Suprapubic skin (tissue), 4 donors: ENCODE data around the gene BMF. TPM values are rescaled to one million over a fixed set of nuclear protein-coding genes. Genes with fewer than 3 reads are reported as not detected.
"Not testable (repeated sequence)": the region's sequence is repeated elsewhere in the genome, so short reads cannot be mapped to it uniquely, and the experiment has no call there.

Experiments
- DNase-seq, 2 donors: peaks; one replicate each; pipeline ENCODE4 v3.0.0-alpha.2; 2019; ENCODE audit warnings: low spot score in 2 of 2
- H3K27ac ChIP-seq: fragments of 200-600 bp; sonication (generic); one replicate; pipeline ENCODE4 v1.5.1; 2019
- H3K27me3 ChIP-seq: fragments of 200-600 bp; sonication (generic); one replicate; pipeline ENCODE4 v1.5.1; 2019
- H3K36me3 ChIP-seq: fragments of 200-600 bp; sonication (generic); one replicate; pipeline ENCODE4 v1.5.1; 2019
- H3K4me1 ChIP-seq: fragments of 200-600 bp; sonication (generic); one replicate; pipeline ENCODE4 v1.5.1; 2019
- H3K4me3 ChIP-seq: fragments of 200-600 bp; sonication (generic); one replicate; pipeline ENCODE4 v1.5.1; 2019; ENCODE audit warnings: mild to moderate bottlenecking
- H3K9me3 ChIP-seq: fragments of 200-600 bp; sonication (generic); one replicate; pipeline ENCODE4 v1.5.1; 2019
- CTCF ChIP-seq, 2 donors: fragments of 200-600 bp in 1 of 2; fragments of 450-650 bp in 1 of 2; sonication (generic) in 1 of 2; IDR thresholded peaks; one replicate each; pipeline ENCODE4 v1.5.1; 2016 to 2019; ENCODE audit warnings: antibody characterized with exemption in 2 of 2, mild to moderate bottlenecking in 1 of 2, moderate library complexity in 1 of 2
- EP300 ChIP-seq: sonication (generic); formaldehyde crosslinking; IDR thresholded peaks from one replicate; pipeline ENCODE4 v1.6.1; 2017; ENCODE audit warnings: antibody characterized with exemption
- POLR2A ChIP-seq, 2 donors: fragments of 450-650 bp; IDR thresholded peaks; one replicate each; pipeline ENCODE4 v1.6.1; 2017; ENCODE audit warnings: antibody characterized with exemption in 2 of 2, mild to moderate bottlenecking in 2 of 2, moderate library complexity in 2 of 2
- POLR2AphosphoS5 ChIP-seq, 3 donors: sonication (generic); formaldehyde crosslinking; IDR thresholded peaks; one replicate each; pipeline ENCODE4 v1.6.1; 2017; ENCODE audit warnings: antibody characterized with exemption in 3 of 3
- WGBS: methylation state at CpG from one replicate; pipeline ENCODE4 v1.1.5; 2018; 5-methylcytosine and 5-hydroxymethylcytosine counted together
- total RNA-seq, 4 donors: library from RNA; depleted of rRNA; stranded (reverse); fragments of >200 nt; gene quantifications; one replicate each; pipeline ENCODE4 v1.1.0, GENCODE V29; 2016

BMF gene
- total RNA-seq, 4 donors from 2014 or later: 2.6 to 11.1 (median 9.8) TPM

GRCh38 chr15:40130799-40131502, 22.3 kb upstream of the BMF start:
- Histone ChIP-seq H3K4me3 (no peak overlapping the region), H3K36me3 (no peaks in the 10 kb centered on the region), H3K27me3 (peaks cover 3% of the 10 kb centered on the region), H3K9me3 (no peaks in the 10 kb centered on the region), H3K27ac (no peak overlapping the region), H3K4me1 (no peaks in the 10 kb centered on the region)
- TF ChIP-seq CTCF (IDR thresholded peaks at IDR 0.05) (no peak), POLR2AphosphoS5 (IDR thresholded peaks at IDR 0.05) (no peak), POLR2A (IDR thresholded peaks at IDR 0.05) (no peak), EP300 (no peak)
- peak in 1 of 2 donors; percentile 20 for DNase-seq
- 86% methylated on average over 19 of the region's 19 CpGs for WGBS

GRCh38 chr15:40130118-40130517, 21.4 kb upstream of the BMF start:
- H3K4me1 ChIP-seq: peaks cover 2% of the 10 kb centered on the region
- no peak overlapping the region for H3K27ac ChIP-seq
- H3K4me3 ChIP-seq: no peak overlapping the region
- H3K9me3 ChIP-seq: no peaks in the 10 kb centered on the region
- peaks cover 3% of the 10 kb centered on the region for H3K27me3 ChIP-seq
- no peaks in the 10 kb centered on the region for H3K36me3 ChIP-seq
- 81% methylated on average over 5 of the region's 5 CpGs for WGBS
- no peak for TF ChIP-seq POLR2AphosphoS5 (IDR thresholded peaks at IDR 0.05)
- TF ChIP-seq CTCF (IDR thresholded peaks at IDR 0.05): no peak
- TF ChIP-seq POLR2A (IDR thresholded peaks at IDR 0.05): no peak
- no peak for TF ChIP-seq EP300
- DNase-seq: no peak

GRCh38 chr15:40128766-40129660, 20.3 kb upstream of the BMF start:
- 80% methylated on average over 27 of the region's 27 CpGs for WGBS
- Histone ChIP-seq H3K36me3 (no peaks in the 10 kb centered on the region), H3K4me3 (no peak overlapping the region), H3K4me1 (peaks cover 10% of the 10 kb centered on the region), H3K9me3 (no peaks in the 10 kb centered on the region), H3K27me3 (peaks cover 3% of the 10 kb centered on the region), H3K27ac (no peak overlapping the region)
- DNase-seq: peak in 1 of 2 donors; percentile 15
- no peak for TF ChIP-seq EP300
- TF ChIP-seq POLR2AphosphoS5 (IDR thresholded peaks at IDR 0.05): no peak
- TF ChIP-seq POLR2A (IDR thresholded peaks at IDR 0.05): no peak
- TF ChIP-seq CTCF (IDR thresholded peaks at IDR 0.05): no peak

GRCh38 chr15:40125950-40126349, 17.3 kb upstream of the BMF start:
- TF ChIP-seq POLR2AphosphoS5 (IDR thresholded peaks at IDR 0.05) (no peak), POLR2A (IDR thresholded peaks at IDR 0.05) (no peak), EP300 (no peak), CTCF (IDR thresholded peaks at IDR 0.05) (no peak)
- Histone ChIP-seq H3K9me3 (no peaks in the 10 kb centered on the region), H3K27me3 (peaks cover 3% of the 10 kb centered on the region), H3K36me3 (no peaks in the 10 kb centered on the region), H3K4me3 (no peak overlapping the region), H3K4me1 (peaks cover 10% of the 10 kb centered on the region), H3K27ac (no peak overlapping the region)
- WGBS: 92% methylated on average over 7 of the region's 7 CpGs
- no peak for DNase-seq

- not testable (repeated sequence) for H3K27me3 ChIP-seq, H3K4me3 ChIP-seq, H3K36me3 ChIP-seq, H3K27ac ChIP-seq, H3K9me3 ChIP-seq, H3K4me1 ChIP-seq
- 45% methylated on average over 5 of the region's 5 CpGs for WGBS
- peak in 1 of 2 donors; percentile 37 for DNase-seq
Measured at GRCh38 chr15:40124807-40125285, 16.2 kb upstream of the BMF start.

GRCh38 chr15:40124333-40124732, 15.7 kb upstream of the BMF start:
- not testable (repeated sequence) for H3K36me3 ChIP-seq, H3K4me1 ChIP-seq, H3K27me3 ChIP-seq, H3K27ac ChIP-seq, H3K4me3 ChIP-seq, H3K9me3 ChIP-seq
- peak in 1 of 2 donors; percentile 31 for DNase-seq
- WGBS: 48% methylated on average over 2 of the region's 3 CpGs

DNA sequence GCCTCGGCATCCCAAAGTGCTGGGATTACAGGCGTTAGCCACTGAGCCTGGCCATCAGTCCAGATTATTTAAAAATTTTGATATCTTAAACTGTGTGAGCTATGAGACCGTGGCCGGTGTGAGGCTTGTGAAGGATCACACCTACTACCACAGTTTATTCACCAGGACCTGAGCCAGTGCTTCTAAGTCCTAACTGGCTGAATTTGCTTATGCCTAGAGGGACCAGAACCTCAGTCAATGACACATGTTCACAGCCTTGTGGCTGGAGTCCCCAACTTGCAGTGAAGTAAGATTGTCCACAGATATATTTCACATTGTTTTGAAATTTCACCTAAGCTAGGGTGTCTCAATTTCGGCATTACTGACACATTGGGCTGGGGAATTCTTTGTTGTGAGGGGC, 15.2 kb upstream of the BMF start:
- DNase-seq: peak in 1 of 2 donors; percentile 31

GRCh38 chr15:40122989-40123388, 14.3 kb upstream of the BMF start:
- H3K27me3 ChIP-seq, H3K9me3 ChIP-seq, H3K4me1 ChIP-seq, H3K4me3 ChIP-seq, H3K27ac ChIP-seq, H3K36me3 ChIP-seq: not testable (repeated sequence)
- peak in 1 of 2 donors; percentile 55 for DNase-seq
- 86% methylated on average over 1 of the region's 1 CpG for WGBS

More for the DNA sequence above, 15.2 kb upstream of the BMF start:
- not testable (repeated sequence) for H3K4me3 ChIP-seq, H3K27ac ChIP-seq, H3K4me1 ChIP-seq, H3K36me3 ChIP-seq, H3K9me3 ChIP-seq, H3K27me3 ChIP-seq
- whole genome bisulfite sequencing: 93% methylated on average over 4 of the region's 5 CpGs
